Stimulated activated CD8-positive, alpha-beta memory T cell treated with anti-CD3 and anti-CD28 coated beads, Interleukin-2, amount 100 ng/mL, for 1 hour (primary cell): ENCODE data around the gene RHBDF2.

Experiments used
- DNase-seq, 2 donors: peaks; one replicate each; pipeline ENCODE4 v3.0.0-alpha.2; 2020; ENCODE audit warnings: low read depth in 2 of 2

The RHBDF2 gene

GRCh38 chr17:76501018-76501826 is at the start of gene RHBDF2:
TSS of gene RHBDF2 (minus strand) at chr17:76501423. CDS start at chr17:76481524, 19,899 bp downstream.
- peak; percentile 94 to 98 for DNase-seq

- no peak for DNase-seq
Measured at GRCh38 chr17:76549539-76549938, 48.3 kb upstream of the RHBDF2 start.

GRCh38 chr17:76549215-76549518 is 47.9 kb upstream of the RHBDF2 start:
- DNase-seq, result no peak

GRCh38 chr17:76548378-76549214 is 47.4 kb upstream of the RHBDF2 start:
- no peak for DNase-seq

- DNase-seq, result no peak
Measured at GRCh38 chr17:76547642-76548202, 46.5 kb upstream of the RHBDF2 start.

GRCh38 chr17:76547183-76547641 is 46.0 kb upstream of the RHBDF2 start:
- peak in 1 of 2 donors; percentile 39 for DNase-seq

DNA sequence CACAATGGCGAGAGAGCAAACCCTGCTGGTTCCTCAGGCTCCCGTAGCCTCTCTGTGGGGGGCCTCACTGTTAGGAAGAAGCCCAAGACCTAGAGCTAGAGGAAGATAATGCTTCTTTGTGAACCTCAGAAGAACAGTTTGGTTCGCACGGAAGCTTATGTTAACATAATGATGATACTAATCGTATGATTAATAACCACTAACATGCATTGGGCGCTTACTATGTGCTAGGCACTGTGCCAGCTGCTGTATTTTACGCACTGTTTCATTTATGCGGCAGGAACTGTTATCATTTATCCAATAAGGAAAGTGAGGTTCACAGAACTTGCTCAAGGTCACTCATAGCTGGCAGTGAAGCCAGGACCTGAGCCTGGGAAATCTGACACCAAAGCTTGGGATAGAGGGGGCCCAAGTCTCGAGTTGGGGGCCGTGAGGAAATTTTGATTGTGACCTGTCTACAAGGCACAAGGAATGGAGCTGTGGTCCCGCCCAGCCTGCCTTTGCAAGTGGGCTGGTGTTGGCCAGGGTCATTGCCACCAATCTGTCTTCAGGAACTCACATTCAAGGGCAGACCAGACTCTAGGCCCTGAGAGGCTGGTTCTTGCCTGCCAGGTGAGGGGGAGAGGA is 45.4 kb upstream of the RHBDF2 start:
- DNase-seq, result no peak

DNA sequence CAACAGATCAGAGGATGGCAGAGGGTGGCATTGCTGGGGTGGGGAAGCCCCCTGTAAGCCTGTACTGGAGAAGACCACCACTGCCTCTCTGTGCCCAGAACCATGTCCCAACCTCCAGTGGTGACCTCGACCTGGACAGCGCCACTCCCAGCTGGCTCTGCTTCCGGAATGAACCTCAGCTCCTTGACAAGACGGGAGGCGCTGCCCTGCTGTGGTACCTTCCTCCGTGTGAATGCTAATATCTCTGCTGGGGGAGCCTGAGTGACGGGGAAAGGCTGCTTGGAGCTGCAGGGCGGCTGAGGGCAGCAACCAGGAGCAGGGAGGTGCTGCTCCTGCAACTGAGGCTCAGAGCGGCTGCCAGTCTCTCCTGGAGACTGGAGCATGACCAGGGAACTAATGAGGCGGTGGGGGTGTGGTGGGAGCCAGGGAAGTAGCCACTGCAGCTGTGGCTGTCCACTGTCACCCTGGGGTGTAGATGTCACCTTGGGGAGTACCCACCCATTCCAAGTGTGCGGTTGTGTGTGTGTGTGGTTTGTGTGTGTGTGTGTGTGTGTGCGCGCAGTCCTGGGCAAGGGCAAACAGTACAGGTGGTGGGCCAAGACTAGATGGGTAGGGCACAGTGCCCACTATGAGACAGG is 44.8 kb upstream of the RHBDF2 start:
- no peak for DNase-seq

DNA sequence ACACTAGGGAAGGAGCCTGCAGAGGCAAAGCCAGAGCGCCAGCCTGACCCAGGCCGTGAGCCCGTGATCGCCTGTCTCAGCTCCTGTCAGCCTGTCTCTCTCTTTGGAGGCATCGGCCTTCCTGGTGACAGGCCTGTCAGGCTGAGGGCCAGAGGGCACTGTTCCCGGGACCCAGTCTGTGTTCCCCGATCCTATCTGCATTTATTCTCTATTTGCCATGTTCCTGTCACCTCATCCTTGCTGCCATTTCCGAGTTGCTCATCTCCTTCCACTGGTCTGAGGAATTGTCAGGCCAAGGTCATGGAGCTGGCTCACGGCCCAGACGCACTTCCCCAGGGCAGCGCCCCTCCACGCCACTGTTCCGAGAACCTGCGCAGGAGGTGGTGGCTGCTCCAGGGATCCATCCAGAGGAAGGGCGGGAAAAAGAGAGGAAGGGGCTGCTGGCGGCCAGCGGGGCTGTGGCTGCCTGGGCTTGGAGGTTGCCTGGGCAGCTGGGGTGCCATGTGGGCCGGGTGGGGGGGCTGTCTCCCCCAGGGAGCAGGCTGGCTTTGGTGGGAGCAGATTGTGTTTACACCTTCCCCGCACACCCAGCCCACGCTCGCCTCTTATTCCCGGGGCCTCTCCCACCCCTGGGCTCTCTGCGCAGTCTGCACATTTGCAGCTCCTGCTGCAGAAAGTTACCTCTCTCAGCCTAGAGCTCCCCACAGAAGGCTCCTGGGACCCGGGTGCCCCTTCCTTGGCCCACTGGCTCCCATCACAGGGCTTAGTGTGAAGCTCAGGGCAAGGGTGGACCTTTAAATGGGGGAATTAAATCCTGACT is 43.5 kb upstream of the RHBDF2 start:
- no peak for DNase-seq

DNA sequence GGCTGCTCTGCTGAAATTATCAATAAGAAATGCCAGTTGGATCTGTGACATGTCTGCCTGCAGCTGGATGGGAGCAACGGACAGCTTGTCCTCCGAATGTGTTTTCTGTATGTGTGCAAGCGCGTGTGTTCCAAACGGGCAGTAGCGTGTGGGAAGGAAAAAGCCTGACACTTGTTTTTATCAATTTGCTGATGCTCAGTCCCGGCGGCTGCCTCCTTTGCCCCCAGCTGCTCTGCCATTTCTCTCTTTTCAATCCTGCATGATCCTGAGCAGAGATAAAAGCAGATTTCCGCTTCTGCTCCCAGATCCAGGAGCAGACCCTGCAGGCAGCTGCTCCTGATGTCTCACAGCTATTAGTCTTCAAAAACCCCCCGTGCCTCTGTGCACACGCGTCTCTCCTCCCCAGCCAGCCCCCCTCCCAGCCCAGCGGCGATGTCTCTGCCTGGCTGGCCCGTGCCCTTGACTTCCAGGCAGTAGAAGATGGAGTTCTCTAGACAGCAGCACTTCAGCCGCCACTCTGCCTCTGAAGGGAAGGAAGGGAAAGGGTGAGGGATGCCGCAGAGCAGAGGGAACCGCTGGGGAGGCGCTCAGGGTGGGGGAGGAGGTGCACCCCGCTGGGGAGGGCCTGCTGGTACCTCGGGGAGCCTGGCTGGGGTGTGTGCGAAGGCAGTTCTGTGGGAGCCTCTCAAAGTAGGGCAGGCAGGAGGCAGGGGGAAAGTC is 42.8 kb upstream of the RHBDF2 start:
- no peak for DNase-seq

DNA sequence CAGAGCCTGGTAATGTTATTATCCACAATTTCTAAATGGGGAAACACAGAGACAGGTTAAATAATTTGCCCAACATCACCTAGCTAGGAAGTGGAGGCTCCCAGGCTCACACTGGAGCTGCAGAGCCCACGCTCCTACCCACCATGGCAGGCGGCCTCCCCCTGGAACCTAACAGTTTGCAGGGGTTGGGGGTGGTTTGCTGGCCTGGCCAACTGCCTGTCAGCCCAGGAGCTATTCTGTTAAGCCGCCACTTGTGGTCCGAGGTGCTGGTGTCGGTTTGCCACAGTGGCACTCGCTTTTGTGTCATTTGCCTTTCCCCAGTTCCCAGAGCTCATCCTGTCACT is 42.2 kb upstream of the RHBDF2 start:
- no peak for DNase-seq

- no peak for DNase-seq
Measured at GRCh38 chr17:76542984-76543383, 41.8 kb upstream of the RHBDF2 start.

- DNase-seq, result no peak
Measured at GRCh38 chr17:76542566-76542971, 41.3 kb upstream of the RHBDF2 start.

- DNase-seq, result no peak
Measured at GRCh38 chr17:76541739-76542454, 40.7 kb upstream of the RHBDF2 start.

- no peak for DNase-seq
Measured at GRCh38 chr17:76540381-76541300, 39.4 kb upstream of the RHBDF2 start.

- no peak for DNase-seq
Measured at GRCh38 chr17:76539631-76540271, 38.5 kb upstream of the RHBDF2 start, which contains the start of gene PRCD. TSS of gene PRCD (plus strand) at chr17:76540044. CDS start at chr17:76540142, 98 bp downstream.

DNA sequence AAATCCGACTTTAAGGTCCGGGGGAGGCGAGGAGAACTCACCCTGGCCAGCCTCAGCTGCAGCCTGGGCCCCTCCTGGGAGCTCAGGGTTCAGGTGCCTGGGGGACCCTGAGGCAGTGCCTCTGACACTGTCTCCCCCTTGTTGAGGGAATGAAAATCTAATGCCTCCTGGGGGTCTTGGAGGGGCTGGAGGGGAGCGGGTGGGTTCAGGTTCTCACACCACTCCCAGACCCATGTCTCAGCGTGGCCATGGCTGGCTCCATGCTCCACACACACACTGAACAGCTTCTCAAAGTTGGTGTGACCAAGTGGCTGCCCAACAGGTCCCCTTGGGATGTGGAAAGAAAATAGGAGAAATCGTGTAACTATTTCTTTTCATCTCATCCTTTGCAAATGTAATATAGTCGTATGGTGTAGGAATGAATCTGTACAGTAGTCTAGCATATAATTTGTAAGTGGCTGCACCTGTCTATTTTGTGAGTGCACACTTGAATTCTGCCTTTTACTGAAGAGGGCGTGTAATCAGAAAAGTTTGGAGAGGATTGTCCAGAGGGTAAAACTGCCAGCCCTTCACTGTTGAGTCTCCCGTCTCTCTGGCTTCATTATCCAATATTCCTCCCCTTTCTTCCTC is 37.8 kb upstream of the RHBDF2 start:
- no peak for DNase-seq
